RWPE1 (cell line): ENCODE data around the gene POLR3A.
A peak's percentile ranks its signal among the peaks of the same experiment; 100 is the strongest.

ENCODE experiments used
- CTCF ChIA-PET: fragments of 350-600 bp; sonication (Branson Sonifier 250); formaldehyde crosslinking; extraction: SDS; loops from one replicate; lab custom pipeline; 2021; lab: Yijun Ruan, JAX
- POLR2A ChIA-PET: fragments of 400-600 bp; formaldehyde crosslinking; extraction: SDS; loops from one replicate; lab custom pipeline; 2020; ENCODE audit warnings: antibody characterized with exemption; ENCODE audit not compliant: low non-redundant PET; lab: Yijun Ruan, JAX
- DNase-seq: peaks from one replicate; pipeline ENCODE4 v3.0.0; 2012; ENCODE audit warnings: low spot score
- H3K27ac ChIP-seq: fragments of 450-650 bp; 2 replicates; pipeline ENCODE4 v1.5.1; 2017
- TF ChIP-seq, protein P1 (sequence below): fragments of 450-650 bp; conservative IDR thresholded peaks from 2 replicates; pipeline ENCODE4 v1.5.1; 2017; ENCODE audit warnings: low read depth, mild to moderate bottlenecking

Gene POLR3A

DNA sequence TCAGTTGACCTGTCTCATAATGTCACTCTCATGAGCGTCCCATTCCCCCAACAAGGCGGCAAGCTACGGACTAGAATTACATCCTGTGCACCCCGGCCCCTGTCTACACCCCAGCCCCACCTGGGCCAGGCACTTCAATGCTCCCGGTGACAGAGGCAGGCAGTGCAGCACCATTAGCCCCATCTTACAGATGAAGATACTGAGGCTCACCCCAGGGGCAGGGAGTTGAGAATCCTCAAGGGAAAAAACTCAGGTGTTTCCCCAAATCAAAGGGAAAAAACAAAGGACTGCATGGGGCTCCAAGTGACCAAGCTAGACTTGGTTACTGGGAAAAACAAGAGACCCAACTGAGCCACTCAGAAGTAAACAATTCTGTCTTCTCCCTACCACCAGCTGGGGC lies 107.3 kb downstream of the POLR3A start:
- CTCF ChIA-PET = interaction anchor here (0.7 kb wide), 1 partner anchor 339 kb away, joined by 3 read pairs; no protein-coding TSS in a partner anchor
- TF ChIP-seq, protein P1, sequence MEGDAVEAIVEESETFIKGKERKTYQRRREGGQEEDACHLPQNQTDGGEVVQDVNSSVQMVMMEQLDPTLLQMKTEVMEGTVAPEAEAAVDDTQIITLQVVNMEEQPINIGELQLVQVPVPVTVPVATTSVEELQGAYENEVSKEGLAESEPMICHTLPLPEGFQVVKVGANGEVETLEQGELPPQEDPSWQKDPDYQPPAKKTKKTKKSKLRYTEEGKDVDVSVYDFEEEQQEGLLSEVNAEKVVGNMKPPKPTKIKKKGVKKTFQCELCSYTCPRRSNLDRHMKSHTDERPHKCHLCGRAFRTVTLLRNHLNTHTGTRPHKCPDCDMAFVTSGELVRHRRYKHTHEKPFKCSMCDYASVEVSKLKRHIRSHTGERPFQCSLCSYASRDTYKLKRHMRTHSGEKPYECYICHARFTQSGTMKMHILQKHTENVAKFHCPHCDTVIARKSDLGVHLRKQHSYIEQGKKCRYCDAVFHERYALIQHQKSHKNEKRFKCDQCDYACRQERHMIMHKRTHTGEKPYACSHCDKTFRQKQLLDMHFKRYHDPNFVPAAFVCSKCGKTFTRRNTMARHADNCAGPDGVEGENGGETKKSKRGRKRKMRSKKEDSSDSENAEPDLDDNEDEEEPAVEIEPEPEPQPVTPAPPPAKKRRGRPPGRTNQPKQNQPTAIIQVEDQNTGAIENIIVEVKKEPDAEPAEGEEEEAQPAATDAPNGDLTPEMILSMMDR = no peak
- DNase-seq = no peak
- POLR2A ChIA-PET = no interaction called here
- H3K27ac ChIP-seq = peak overlapping the region; percentile 59

DNA sequence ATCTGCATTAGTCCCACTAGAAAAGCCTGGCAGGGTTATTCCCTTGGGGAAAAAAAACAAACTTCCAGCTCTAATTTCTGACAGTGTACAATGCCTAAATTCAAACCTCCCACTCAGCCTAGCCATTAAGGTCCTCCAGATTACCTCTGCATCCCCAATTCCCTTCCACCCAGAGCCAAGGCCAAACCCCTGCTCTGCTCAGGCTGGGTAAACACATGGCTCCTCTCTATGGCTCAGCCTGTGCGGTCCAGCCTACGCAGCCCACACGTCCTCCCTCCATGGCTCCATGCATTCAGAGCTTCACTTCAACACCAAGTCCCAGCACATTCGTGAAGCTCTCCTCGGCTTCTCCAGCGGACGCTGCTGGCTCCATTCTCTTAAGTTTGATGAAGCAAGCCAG lies 107.9 kb downstream of the POLR3A start:
- POLR2A ChIA-PET = no interaction called here
- peak overlapping the region; percentile 59 for H3K27ac ChIP-seq
- no peak for DNase-seq
- TF ChIP-seq, protein P1 = no peak
- CTCF ChIA-PET = no interaction called here

DNA sequence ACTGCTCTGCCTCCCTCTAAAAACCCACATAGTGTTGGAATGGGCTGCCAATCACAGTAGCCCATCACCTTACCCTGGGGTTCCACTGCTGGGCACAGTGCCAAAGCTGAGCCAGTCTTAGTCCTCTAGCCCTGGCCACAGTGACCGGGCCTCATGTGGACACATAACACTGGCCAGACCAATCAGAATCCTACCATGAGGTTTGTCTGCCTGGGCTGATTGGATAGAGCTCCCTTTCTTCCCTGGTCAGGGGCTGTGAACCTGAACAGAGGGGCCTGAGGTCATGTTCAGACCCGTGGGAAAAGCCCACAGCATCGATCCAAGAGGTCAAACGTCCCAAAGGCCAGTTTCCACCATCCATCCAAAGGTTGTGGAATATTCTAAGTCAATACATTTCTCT lies 108.8 kb downstream of the POLR3A start:
- ChIA-PET CTCF (interaction anchor here (1.0 kb wide), 1 partner anchor 75 kb away, joined by 3 read pairs; no protein-coding TSS in a partner anchor), POLR2A (interaction anchor here (0.8 kb wide), 1 partner anchor 46 kb away, joined by 4 read pairs; no protein-coding TSS in a partner anchor)
- H3K27ac ChIP-seq = peak overlapping the region; percentile 59
- TF ChIP-seq, protein P1 = no peak
- DNase-seq = no peak

DNA sequence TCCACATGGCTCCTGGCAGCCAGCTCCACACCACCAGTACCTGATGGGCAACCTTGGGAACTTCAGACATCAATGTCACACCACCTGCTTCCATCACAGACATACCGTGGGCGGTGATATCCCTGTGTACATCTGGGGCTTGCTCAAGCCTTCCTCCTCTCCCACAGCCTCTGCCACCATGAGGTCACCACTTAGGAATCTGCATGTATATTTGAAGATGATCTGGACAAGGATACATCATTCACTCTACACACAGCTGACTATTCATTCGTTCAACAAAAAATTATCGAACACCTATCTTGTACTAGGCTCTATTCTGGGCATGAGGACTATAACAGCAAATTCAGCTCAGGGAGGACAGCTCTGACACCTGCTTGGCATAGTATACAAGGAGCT lies 109.6 kb downstream of the POLR3A start:
- ChIA-PET POLR2A (no interaction called here), CTCF (interaction anchor here (0.6 to 1.4 kb wide), 4 partner anchors 73 to 158 kb away, joined by 3 to 9 read pairs (median 4); no protein-coding TSS in a partner anchor)
- no peak overlapping the region for H3K27ac ChIP-seq
- peak; percentile 88 for DNase-seq
- TF ChIP-seq, protein P1 = no peak
